ENCODE data around the gene RHOF.
"Not testable (repeated sequence)": the region's sequence is repeated elsewhere in the genome, so short reads cannot be mapped to it uniquely, and the experiment has no call there.

The RHOF gene

DNA sequence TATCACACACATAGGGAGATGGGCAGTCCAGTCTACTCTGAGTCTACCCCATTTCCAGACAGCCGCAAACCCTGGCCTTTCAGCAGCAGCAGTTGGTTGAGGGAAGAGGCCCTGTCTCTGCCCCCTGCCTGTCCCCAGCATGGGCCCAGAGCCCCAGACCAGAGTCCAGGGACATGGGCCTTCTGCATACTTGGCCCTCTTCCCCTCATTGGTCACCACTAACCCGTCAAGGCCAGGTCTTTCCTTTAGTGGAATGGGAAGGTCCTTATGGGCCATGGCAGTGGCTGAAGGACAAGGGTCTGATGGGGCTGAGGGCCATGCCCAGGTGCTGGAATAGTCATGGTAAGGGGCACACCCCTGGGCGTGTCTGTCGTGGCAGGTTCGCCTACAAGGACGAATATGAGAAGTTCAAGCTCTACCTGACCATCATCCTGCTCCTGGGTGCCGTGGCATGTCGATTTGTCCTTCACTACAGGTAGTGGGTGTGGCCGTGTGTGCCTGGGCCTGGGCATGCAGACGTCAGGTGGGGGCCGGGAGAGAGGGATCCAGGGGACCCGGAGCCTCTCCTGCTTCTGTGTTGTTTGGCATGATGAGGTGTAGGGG lies 41.6 kb downstream of the RHOF start:
- DNase-seq (ENCODE audit: insufficient read length, low spot score) (no peak), FAIRE-seq (no peak)
- TF ChIP-seq POLR2A (IDR thresholded peaks at IDR 0.05; ENCODE audit: low read depth, low read length): no peak

DNA sequence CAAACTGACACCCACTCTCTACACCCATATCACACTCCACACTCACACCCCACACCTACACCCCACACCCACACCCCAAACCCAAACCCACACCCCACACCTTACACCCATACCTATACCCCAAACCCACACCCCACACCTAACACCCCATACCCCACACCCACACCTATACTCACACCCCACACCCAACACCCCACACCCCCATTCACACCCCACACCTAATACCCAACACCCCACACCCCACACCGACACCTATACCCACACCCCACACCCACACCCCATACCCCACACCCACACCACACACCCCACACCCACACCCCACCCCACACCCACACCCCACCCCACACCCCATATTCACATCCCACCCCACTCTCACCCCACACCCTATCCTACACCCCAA lies 42.5 kb downstream of the RHOF start:
- no peak for DNase-seq (ENCODE audit: insufficient read length, low spot score)
- FAIRE-seq: no peak
- TF ChIP-seq POLR2A (IDR thresholded peaks at IDR 0.05; ENCODE audit: low read depth, low read length): no peak

DNA sequence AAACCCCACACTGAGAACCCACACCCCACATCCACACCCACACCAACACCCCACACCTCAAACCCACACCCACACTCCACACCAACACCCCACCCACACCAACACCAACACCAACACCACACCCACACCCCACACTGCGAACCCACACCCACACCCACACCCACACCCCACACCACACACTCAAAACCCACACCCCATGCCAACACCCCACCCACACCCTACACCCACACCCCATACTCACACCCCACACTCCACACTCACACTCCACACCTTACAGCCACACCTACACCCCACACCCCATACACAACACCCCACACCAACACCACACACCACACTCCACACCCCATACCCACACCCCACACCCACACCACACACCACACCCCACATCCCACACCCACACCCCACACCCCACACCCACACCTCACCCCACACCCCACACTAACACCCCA lies 43.0 kb downstream of the RHOF start:
- no peak for TF ChIP-seq POLR2A (IDR thresholded peaks at IDR 0.05; ENCODE audit: low read depth, low read length)
- FAIRE-seq: no peak

DNA sequence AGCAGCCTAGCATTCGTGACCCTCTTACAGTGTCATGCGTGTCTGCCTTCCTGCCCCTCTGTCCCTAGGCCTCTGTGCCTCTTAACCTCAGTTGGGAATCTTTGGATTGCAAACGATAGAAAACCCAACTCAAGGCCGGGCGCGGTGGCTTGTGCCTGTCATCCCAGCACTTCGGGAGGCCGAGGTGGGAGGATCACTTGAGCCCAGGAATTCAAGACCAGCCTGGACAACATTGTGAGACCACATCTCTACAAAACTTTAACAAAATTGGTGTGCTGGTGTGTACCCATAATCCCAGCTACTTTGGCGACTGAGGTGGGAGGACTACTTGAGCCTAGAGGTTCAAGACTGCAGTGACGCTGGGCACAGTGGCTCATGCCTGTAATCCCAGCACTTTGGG lies 44.2 kb downstream of the RHOF start:
- no peak for TF ChIP-seq POLR2A (IDR thresholded peaks at IDR 0.05; ENCODE audit: low read depth, low read length)
- DNase-seq (ENCODE audit: insufficient read length, low spot score) (no peak), FAIRE-seq (no peak)

More for the DNA sequence above, 43.0 kb downstream of the RHOF start:
- no peak for DNase-seq (ENCODE audit: insufficient read length, low spot score)

DNA sequence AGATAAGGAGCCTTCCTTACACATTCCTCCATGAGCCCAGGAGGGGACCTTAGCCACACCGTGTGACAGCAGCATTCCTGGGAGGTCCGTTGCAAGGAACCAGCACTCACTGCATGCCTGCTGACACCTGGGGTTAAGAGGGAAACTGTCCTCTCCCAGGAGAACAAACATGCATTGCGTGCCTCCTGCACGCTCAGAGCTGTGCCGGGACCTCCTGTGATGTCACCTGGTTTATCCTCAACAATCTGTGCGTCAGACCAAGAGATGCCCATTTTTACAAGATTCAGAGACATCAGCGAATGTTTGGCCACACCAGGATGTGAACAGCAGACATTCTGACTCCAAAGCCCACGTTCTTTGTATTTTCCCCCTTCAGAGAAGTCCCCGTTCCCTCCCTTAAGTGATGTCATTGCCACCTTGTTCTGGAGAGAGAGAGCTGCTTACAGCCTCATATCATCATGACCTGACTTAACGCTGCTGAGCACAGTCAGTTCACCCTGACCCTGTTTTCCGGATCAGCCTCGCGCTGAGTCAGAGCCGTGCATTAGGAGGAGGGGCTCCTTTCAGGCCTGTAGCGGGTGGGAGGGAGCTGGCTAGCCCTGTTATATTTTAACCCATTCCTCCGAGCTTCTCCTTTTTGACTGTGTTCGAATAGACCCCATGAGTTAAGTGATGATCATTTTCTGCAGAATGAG lies 44.8 kb downstream of the RHOF start:
- FAIRE-seq (peak; percentile 96), DNase-seq (ENCODE audit: insufficient read length, low spot score) (peak; percentile 90)
- TF ChIP-seq POLR2A (IDR thresholded peaks at IDR 0.05; ENCODE audit: low read depth, low read length): no peak

DNA sequence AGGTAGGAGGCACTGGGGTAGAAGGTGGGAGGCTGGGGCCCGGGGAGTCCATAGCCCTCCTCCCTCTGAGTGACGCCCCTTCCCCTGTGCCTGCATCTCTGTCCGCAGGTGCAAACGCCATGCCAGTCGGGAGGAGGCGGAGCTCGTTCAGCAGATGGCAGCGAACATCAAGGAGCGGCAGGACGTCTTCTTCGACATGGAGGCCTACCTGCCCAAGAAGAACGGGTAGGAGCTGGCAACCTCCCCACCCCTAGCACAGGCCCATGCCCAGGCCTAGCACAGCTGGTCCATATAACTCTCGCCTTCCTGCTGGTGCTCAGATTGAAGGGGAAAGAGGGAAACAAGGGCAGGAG lies 45.3 kb downstream of the RHOF start:
- no peak for FAIRE-seq
- no peak for DNase-seq (ENCODE audit: insufficient read length, low spot score)
- no peak for TF ChIP-seq POLR2A (IDR thresholded peaks at IDR 0.05; ENCODE audit: low read depth, low read length)

DNA sequence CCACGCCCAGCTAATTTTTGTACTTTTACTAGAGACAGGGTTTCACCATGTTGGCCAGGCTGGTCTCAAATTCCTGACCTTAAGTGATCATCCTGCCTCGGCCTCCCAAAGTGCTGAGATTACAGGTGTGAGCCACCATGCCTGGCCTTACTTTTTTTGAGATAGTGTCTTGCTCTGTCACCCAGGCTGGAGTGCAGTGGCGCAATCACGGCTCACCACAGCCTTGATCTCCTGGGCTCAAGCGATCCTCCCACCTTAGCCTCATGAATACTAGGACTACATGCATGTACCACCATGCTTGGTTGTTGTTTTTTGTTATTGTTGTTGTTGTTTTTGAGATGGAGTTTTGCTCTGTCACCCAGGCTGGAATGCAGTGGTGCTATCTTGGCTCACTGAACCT lies 47.9 kb downstream of the RHOF start:
- DNase-seq (ENCODE audit: insufficient read length, low spot score); FAIRE-seq: not testable (repeated sequence)

DNA sequence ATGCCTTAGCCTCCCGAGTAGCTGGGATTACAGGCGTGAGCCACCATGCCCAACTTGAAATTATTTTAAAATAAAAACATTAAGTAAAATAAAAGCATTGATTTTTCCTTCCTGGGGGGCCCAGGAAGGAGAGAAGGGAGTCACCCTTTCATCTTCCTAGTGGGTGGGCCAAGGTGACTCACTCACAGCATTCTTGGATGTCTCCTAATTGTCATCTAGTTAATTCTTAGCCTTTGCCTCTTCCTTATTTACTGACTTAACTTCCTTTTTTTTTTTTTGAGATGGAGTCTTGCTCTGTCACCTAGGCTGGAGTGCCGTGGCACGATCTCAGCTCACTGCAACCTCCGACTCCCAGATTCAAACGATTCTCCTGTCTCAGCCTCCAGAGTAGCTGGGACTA lies 51.7 kb downstream of the RHOF start:
- no peak for TF ChIP-seq POLR2A (IDR thresholded peaks at IDR 0.05; ENCODE audit: low read depth, low read length)

DNA sequence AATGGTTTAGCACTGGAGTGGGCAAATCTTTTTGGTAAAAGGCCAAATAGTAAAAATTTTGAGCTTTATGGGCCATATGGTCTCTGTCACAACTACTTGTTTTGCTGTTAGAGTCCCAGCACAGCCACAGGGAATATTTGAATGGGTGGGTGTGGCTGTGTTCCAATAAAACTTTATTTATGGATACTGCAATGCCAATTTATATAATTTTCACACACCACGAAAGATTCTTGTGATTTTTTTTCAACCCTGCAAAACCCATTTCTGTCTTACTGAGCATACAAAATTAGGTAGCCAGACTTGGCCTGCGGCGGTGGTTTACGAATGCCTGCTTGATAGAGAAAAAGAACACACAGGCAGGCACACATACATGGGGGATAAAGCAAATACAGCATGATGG lies 52.6 kb downstream of the RHOF start:
- no peak for TF ChIP-seq POLR2A (IDR thresholded peaks at IDR 0.05; ENCODE audit: low read depth, low read length)
- FAIRE-seq: no peak
- DNase-seq (ENCODE audit: insufficient read length, low spot score): no peak

More for the DNA sequence above, 51.7 kb downstream of the RHOF start:
- DNase-seq (ENCODE audit: insufficient read length, low spot score) (no peak), FAIRE-seq (no peak)

DNA sequence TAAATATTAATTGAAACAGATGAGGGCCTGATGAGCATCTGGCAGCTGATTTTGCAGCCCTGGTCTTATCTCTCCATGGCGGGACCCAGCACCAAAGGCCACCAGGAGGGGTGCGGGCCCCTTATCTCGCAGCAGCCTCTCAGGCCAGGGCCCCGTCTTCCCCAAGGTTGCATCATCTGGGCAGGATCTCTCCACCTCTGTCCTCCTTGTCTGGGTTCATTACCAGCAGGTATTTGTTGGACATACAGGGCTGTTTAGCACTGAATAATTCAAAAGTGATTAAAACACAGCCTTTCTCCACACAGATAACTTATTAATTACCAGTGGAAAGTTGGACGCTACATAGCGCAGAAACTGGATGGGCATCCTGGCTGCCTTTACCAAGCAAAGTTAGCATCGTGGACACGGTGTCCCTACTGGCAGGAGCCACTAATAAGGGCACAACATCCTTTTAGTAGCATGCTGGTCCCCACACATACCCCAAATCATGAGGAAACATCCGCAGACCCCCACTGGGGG lies 55.1 kb downstream of the RHOF start:
- TF ChIP-seq POLR2A (IDR thresholded peaks at IDR 0.05; ENCODE audit: low read depth, low read length): no peak
- no peak for FAIRE-seq
- no peak for DNase-seq (ENCODE audit: insufficient read length, low spot score)

DNA sequence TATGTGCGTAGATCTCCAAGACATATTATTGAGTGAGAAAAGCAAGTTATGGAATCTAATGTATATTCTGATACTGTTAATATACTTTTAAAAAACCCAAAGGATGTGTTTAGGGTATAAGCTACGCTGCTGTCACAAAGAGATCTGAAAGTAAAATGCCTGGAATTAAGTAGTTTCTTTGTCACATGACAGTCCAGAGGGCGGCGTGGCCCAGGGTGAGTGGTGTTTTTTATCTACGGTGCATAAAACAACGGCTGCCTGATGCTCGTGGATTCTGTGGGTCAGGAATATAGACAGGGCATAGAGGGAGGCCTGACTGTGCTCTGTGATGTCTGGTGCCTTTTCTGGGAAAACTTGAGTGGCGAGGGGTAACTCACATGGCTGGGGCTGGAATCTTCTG lies 59.6 kb downstream of the RHOF start:
- FAIRE-seq: no peak
- TF ChIP-seq POLR2A (IDR thresholded peaks at IDR 0.05; ENCODE audit: low read depth, low read length): no peak
- no peak for DNase-seq (ENCODE audit: insufficient read length, low spot score)

DNA sequence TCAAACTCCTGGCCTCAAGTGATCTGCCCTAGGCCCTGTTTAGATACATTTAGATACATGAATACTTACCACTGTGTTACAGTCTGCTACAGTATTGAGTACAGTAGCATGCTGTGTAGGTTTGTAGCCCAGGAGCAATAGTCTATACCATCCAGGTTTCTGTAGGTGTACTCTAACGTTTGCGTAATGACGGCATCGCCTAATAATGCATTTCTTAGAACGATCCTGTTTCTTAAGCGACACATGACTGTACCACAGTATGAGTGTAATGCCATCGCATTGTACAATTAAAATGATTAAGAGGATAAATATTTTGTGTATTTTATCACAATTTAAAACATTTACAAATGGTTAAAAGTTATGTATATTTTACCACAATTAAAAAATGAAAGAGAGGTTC lies 62.0 kb downstream of the RHOF start:
- FAIRE-seq: no peak
- no peak for DNase-seq (ENCODE audit: insufficient read length, low spot score)
- TF ChIP-seq POLR2A (IDR thresholded peaks at IDR 0.05; ENCODE audit: low read depth, low read length): no peak

DNA sequence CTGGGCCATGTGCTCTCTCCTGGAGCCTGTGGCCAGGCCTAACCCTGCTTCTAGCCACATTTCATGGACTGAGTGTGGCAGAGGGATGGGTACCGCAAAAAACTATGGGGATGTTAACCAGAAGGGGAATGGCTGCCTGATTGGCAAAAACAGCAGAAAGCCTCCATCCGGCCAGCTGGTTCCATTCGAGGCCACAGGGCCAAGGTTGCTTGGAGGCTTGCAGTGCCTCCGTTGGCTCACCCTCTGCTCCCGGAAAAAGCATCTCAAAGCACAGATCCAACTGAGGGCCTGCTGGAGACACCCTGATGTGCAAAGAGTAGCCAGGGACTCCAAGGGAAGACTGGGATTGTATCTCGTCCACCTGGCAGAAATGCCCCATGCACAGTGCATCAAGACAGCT lies 64.5 kb downstream of the RHOF start:
- FAIRE-seq (no peak), DNase-seq (ENCODE audit: insufficient read length, low spot score) (no peak)
- no peak for TF ChIP-seq POLR2A (IDR thresholded peaks at IDR 0.05; ENCODE audit: low read depth, low read length)

Measured in H54 (cell line).